GM19324 (cell line): ENCODE measurements around the gene ATAD3A.
"Not testable (repeated sequence)": the region's sequence is repeated elsewhere in the genome, so short reads cannot be mapped to it uniquely, and the experiment has no call there.

Source experiments
- ATAC-seq: cut with Tn5 transposase; IDR thresholded peaks from one replicate; pipeline ENCODE4 v1.9.1; 2021; ENCODE audit warnings: mild to moderate bottlenecking, moderate library complexity; ENCODE audit not compliant: unreplicated experiment, low FRiP score

ATAD3A gene

DNA sequence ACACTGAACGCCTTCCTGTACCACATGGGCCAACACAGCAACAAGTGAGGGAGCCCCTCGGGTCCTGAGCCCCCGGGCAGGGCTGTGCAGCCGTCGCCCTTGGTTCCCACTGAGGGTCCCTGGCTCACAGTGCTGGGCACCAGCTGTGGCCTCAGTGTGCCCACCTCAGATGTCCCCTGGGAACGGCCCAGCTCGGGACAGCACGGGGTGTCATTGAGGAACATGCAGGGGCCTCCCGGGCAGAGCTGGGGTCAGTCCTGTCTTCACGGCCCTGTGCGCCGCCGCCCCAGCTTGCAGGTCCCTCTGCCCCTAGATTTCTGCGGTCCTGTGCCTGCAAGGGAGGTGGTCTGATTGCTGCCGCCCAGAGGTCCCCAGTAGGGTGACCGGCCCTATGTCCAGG, 22.7 kb upstream of the ATAD3A start:
- ATAC-seq, result no peak

DNA sequence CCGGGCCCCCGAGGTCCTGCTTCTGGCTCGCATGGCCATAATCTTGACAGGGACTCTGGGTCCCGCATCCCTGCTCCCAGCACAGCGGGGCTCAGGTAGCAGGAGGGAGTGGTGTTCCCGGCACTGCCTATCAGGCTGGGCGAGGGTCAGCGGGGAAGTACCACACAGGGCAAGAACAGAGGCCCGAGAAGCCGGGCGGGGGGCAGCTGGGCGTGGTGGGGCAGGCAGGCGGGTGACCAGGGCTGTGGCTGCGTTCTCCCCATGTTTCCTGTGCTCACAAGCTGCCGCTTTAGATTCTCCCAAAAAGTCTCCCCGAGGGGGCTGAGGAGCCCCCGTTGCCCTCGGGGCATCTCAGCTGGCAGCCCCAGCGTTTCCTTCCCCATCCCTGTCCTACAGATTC, 22.1 kb upstream of the ATAD3A start:
- ATAC-seq, result no peak

DNA sequence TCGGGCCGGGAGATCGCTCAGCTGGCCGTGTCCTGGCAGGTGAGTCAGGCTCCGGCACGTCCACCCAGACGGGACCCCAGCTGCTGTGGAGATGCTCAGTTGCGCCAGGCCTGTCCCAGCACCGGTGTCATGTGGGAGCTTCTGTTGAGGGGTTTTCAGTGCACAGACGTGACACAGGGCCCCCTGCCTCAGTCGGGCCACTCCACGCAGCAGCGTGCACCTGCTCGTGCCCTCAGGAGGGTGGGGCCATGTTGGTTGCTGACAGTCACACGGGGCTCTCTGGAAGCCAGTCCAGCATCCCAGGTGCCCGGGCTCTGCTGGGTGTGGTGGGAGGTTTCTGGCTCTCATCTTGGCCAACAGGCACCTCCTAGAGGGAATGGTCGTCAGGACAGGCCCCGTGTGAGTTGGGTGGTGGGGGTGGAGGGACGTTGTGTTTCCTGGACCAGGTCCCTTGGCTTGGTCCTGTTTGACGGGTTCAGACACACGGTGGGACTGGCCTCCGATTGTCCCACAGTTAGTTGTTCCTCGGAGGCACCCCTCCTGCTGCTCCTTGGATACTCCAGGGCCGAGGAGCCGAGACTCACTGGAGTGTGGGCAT, 21.2 kb upstream of the ATAD3A start:
- ATAC-seq, result no peak

DNA sequence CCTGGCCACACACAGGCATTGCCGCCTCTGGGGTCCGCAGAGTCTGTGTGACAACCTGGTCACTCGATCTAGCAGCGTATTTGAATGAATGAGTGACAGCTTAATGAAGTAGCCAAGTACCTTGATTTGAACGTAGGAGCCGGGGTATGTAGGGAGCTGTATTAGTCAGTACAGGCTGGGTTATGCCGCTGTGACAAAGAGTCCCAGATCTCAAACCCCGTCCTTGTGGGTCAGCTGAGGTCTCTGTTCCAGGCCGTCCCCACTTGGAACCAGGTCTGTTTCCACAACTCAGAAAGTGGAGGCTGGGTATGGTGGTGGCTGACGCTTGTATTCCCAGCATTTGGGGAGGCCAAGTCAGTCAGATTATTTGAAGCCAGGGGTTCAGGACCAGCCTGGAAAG, 20.4 kb upstream of the ATAD3A start:
- no peak for ATAC-seq

DNA sequence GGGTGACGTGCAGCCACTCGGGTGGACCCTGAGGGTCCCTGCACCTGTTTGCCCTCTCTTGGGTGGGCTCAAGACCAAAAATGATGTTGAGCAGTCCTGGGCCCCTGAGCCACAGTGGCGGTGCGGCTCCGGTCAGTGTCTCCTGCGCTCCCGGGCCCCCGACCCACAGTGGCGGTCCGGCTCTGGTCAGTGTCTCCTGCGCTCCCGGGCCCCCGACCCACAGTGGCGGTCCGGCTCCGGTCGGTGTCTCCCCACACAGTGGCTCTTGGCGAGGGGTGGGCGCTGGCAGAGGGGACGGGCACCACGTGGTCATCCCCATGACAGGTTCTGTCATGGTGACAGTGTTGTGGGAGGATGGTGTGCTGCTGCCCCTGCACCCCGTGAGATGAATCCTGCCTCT, 17.7 kb upstream of the ATAD3A start:
- not testable (repeated sequence) for ATAC-seq

DNA sequence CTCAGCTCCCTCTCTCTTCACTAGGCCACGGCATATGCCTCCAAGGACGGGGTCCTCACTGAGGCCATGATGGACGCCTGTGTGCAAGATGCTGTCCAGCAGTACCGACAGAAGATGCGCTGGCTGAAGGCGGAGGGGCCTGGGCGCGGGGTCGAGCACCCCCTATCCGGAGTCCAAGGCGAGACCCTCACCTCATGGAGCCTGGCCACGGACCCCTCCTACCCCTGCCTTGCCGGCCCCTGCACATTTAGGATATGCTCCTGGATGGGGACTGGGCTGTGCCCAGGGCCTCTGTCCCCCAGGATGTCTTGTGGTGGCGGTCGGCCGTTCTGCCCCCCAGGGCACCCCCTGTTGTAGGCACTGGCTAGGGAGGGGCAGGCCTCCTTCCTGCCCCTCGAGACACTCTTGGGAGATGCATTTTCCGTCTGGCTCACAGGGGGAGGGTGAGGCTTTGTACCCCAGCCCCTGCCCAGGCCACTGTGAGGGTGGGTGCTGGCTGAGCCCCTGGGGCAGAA, 16.4 kb upstream of the ATAD3A start:
- ATAC-seq, result not testable (repeated sequence)

DNA sequence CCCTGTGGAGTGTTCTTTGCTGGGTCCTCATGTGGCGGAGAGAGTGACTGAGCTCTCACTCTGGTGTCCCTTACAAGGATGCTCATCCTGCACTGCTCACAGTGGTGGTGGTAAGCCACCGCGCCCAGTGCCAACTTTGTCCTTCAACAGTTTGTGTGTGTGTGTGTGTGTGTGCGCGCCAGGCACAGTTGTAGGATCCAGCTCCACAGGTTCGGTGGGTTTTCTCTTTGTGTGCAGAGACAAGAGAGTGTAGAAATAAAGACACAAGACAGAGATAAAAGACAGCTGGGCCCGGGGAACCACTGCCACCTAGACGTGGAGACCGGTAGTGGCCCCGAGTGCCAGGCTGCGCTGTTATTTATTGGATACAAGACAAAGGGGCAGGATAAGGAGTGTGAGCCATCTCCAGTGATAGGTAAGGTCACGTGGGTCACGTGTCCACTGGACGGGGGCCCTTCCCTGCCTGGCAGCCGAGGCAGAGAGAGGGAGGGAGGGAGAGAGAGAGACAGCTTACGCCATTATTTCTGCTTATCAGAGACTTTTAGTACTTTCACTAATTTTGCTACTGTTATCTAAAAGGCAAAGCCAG, 7.1 kb upstream of the ATAD3A start:
- ATAC-seq, result not testable (repeated sequence)

DNA sequence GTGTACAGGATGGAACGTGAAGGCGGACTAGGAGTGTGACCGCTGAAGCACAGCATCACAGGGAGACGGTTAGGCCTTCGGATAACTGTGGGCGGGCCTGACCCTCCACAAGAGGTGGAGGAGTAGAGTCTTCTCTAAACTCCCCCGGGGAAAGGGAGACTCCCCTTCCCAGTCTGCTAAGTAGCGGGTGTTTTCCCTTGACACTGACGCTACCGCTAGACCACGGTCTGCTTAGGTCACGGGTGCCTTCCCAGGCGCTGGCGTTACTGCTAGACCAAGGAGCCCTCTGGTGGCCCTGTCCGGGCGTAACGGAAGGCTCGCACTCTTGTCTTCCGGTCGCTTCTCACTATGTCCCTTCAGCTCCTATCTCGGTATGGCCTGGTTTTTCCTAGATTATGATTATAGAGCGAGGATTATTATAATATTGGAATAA, 6.6 kb upstream of the ATAD3A start:
- not testable (repeated sequence) for ATAC-seq

DNA sequence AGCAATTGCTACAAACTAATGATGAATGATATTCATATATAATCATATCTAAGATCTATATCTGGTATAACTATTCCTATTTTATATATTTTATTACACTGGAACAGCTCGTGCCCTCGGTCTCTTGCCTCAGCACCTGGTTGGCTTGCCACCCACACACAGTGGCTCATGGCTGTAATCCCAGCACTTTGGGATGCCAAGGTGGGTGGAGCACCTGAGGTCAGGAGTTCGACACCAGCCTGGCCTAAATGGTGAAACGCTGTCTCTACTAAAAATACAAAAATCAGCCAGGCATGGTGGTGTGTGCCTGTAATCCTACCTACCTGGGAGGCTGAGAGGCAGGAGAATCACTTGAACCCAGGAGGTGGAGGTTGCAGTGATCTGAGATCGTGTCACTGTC, 6.2 kb upstream of the ATAD3A start:
- ATAC-seq, result not testable (repeated sequence)

DNA sequence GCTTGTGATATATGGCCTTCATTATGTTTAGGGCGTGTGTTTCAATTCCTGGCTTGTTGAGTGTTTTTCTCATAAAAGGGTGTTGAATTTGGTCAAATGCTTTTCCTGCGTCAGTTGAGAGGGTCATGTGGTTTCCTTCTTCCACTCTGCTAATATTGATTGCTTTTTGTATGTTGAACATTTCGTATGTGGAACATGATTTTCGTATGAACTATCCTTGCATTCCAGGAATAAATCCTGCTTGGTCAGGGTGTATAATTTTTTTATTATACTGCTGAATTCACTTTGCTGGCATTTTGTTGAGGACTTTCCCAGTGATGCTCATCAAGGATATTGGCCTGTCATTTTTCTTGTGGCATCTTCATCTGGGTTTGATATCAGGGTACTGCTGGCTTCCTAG, 4.7 kb upstream of the ATAD3A start:
- no peak for ATAC-seq

DNA sequence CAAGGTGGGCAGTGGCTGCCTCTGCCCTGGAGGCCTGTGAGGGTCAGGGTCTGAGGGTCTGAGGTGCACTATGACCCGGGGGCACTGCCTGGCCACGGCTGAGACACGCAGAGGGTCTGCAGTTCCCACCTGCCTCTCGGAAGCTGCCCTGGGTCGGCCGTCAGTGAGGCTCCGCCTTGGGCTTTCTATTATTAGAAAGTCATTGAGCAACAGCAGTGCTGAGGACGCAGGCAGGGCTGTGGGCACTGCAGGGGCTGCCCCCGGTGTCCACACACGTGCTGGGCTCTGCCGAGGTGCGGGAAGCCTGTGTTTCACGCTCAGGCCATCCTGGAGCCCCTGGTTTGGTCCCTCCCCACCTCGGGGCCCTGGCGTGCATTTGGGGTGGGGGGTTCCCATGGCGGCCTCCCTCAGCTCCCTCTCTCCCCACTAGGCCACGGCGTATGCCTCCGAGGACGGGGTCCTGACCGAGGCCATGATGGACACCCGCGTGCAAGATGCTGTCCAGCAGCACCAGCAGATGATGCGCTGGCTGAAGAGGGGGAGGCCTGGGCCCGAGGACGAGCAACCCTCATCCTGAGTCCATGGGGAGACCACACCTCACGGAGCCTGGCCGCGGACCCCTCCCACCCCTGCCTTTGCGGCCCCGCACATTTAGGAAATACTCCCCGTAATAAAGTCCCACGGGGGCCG, 3.0 kb upstream of the ATAD3A start:
- ATAC-seq, result not testable (repeated sequence)

DNA sequence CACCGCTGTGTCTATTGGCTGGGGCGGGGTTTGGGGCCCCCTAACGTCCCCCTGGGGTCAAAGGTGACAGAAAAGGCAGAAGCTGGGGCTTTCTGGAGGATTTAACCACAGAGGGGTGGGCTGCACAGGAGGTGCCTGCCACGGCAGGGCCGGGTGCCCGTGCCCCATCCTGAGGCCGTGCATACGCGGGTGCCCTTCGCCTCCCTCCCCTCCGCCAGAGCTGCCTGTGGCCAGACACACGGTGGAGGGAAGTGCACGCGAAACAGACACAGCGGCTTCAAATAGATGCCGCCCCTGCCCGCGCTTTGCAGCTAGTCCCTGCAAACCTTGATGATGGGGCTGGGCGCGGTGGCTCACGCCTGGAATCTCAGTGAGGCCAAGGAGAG, 2.5 kb upstream of the ATAD3A start:
- not testable (repeated sequence) for ATAC-seq

DNA sequence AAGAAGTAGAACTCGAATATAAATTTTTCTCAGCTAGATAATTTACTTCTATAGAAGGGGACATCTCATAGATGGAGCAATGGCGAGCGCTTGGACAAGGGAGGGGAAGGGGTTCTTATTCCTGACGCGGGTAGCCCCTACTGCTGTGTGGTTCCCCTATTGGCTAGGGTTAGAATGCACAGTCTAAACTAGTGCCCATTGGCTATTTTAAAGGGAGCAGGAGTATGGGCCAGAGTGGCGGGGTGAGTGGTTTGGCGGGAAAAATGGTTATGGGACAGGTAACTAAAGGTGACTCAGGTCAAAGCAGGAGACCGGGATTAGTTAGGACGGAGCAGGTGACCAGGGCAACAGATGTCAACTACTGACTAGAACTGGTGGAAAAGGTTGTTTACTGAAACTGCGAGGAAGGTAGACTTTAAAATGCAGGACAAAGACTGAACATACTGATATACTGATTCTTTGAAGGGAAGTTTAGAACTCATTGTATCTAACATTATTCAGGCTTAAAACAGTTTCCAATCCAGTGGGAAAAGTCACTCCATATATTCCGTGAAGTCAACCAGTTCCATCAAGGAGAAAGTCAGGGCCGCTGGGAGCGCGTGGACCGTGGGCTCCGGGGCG, 940 bp upstream of the ATAD3A start:
- no peak for ATAC-seq

DNA sequence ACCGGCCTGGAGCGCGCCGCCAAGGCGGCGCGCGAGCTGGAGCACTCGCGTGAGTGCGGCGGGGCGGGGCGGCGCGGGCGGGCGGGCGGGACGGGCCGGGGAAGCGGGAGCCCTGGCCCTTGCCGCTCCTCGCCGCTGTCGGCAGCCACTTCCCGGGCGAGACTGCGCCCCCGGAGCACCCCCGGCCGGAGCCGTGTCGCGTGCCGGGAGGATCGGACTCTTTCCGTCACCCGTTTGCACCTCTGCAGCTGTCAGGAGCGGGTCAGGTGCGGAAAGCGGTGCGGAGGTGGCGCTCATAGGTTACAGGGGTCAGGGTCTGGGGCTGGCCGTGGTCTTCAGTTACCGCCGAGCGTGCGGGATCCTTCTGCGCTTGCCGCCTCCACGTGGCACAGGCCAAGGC, 463 bp downstream of the ATAD3A start:
- not testable (repeated sequence) for ATAC-seq

DNA sequence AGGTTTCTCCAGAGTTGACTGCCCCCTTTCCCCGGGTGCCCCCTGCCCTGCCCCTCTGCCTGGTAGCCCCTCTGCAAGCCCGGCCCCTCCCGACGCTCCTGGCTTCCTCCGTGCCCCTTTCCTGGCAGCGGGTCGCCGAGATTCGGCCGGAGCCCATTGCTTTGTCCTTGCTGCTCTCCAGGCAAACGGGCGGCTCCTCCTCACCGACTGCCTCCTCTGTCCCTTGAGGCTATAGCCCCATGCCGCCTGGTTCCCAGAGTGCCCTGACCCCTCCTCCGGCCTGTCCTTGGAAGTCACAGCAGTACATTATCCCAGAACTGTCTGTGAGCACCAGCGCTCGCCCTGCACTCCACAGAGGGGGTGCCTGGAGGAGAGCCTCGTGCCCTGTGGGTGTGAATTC, 1.7 kb downstream of the ATAD3A start:
- not testable (repeated sequence) for ATAC-seq

DNA sequence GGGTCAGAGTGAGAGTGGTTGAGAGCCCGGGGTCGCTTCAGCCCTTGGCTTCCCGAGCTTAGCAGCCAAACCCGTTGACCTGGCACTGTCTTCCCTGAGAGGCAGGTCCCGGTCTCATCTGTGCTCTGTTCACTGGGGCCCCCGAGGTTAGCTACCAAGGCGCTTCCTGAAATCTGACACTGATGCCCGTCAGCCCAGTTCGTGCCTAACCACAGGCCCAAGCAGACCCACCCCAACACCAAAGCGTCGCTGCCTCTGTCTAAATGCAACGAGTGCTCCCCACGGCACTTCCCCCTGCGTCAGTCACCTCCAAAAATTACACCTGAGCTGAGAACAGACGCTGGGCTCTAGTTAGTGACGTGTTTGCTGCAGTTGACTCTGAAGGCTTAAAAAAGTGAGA, 2.4 kb downstream of the ATAD3A start:
- not testable (repeated sequence) for ATAC-seq

DNA sequence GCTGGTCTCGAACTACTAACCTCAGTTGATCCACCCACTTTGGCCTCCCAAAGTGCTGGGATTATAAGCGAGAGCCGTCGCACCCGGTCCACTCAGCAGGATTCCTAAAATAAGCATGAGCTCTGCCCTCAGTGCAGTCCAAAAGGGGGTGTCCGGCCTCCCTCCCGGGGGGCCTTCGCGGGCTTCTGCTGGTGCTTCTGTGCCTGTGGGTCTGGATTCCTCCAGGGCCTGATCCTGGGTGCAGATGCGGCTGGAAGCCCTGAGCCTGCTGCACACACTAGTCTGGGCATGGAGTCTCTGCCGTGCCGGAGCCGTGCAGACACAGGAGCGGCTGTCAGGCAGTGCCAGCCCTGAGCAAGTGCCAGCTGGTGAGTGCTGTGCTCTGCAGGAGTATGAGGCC, 5.0 kb downstream of the ATAD3A start:
- not testable (repeated sequence) for ATAC-seq

DNA sequence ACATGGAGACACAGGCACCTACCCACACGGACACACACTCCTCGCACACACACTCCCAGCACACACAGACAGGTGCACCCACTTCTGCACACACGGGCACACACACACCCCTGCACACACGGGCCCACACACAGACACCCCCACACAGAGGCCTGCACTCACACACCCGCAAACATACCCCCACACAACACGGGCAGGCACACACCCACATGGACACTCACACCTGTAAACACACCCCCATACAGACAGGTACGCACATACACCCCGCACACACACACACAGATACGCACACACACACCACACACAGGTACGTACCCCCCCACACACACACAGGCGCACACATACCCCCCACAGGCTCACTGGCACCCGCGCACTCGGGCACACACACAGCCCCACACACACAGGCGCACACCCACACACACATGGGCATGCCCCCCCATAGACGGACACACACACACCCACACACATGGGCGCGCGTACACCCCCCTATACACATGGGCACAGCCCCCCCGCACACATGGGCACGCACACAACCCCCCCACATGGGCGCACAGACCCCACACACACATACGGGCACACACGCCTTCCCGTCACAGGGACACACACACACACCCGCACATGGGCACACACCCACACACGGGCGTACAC, 6.1 kb downstream of the ATAD3A start:
- no peak for ATAC-seq

DNA sequence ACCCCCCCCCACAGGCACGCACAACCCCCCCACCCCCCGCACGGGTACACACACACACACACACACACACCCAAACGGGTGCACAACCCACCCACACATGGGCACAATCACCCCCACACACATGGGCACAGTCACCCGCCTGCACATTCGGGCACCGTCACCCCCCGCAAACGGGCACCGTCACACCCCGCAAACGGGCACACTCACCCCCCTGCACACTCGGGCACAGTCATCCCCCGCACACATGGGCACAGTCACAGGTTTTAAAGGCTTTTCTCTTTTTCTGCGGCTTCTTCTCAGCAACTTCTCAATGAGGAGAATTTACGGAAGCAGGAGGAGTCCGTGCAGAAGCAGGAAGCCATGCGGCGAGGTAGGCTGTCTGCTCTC, 6.7 kb downstream of the ATAD3A start:
- ATAC-seq, result not testable (repeated sequence)

DNA sequence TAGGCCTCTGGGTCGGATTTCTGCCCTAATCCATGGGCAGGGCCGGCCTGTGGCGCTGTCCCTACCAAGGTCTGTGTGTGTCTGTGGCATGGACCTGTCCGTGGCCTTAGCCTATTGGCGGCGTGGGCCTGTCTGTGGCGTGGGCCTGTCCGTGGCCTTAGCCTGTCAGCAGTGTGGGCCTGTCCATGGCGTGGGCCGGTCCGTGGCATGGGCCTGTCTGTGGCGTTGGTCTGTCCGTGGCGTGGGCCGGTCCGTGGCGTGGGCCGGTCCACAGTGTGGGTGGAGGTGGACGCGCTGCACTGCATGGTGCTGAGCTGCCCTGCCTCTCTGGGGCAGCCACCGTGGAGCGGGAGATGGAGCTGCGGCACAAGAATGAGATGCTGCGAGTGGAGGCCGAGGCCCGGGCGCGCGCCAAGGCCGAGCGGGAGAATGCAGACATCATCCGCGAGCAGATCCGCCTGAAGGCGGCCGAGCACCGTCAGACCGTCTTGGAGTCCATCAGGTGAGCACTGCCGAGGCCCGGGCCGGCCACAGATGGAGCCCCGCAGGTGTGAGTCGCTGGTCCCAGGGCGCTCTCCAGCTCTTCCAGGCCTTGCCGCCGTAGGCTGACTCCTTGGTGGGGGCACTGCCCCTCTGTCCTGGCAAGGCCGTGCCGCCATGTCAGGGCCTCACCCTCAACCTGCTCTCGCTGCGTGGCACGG, 8.0 kb downstream of the ATAD3A start:
- not testable (repeated sequence) for ATAC-seq
